HL-60 (cell line): ENCODE measurements around the gene ARHGEF7.

Source experiments
- DNase-seq, 2 experiments: peaks; one replicate each; pipeline ENCODE4 v3.0.0-alpha.2; 2010 to 2020; ENCODE audit warnings: low read depth in 1 of 2, low spot score in 1 of 2
- H3K27ac ChIP-seq: fragments of 250-450 bp; sonication (Bioruptor Pico); replicated peaks from 2 replicates; pipeline ENCODE4 v1.5.1; 2020; ENCODE audit warnings: mild to moderate bottlenecking, moderate library complexity
- H3K27me3 ChIP-seq: fragments of 250-450 bp; sonication (Bioruptor Pico); 2 replicates; pipeline ENCODE4 v1.5.1; 2021; ENCODE audit warnings: mild to moderate bottlenecking, moderate library complexity; ENCODE audit not compliant: insufficient read depth, poor library complexity, severe bottlenecking
- H3K4me3 ChIP-seq: replicated peaks from 2 replicates; pipeline ENCODE4 v1.5.1; 2011; ENCODE audit warnings: mild to moderate bottlenecking, control low read depth, low read length; ENCODE audit not compliant: insufficient read depth
- GABPA ChIP-seq: IDR thresholded peaks from 2 replicates; pipeline ENCODE4 v1.6.1; 2012; ENCODE audit warnings: low read depth
- POLR2AphosphoS5 ChIP-seq: IDR thresholded peaks from 2 replicates; pipeline ENCODE4 v1.6.1; 2012; ENCODE audit warnings: low read depth
- SPI1 ChIP-seq: IDR thresholded peaks from 2 replicates; pipeline ENCODE4 v1.6.1; 2012; ENCODE audit warnings: low read depth, mild to moderate bottlenecking, borderline replicate concordance
- TF ChIP-seq, protein P1 (sequence below): IDR thresholded peaks from 2 replicates; pipeline ENCODE4 v1.6.1; 2012; ENCODE audit warnings: low read depth; ENCODE audit not compliant: insufficient replicate concordance
- TF ChIP-seq, protein P2 (sequence below): IDR thresholded peaks from one replicate; pipeline ENCODE4 v1.5.1; 2011; ENCODE audit warnings: low read length, control low read depth, inconsistent platforms; ENCODE audit not compliant: insufficient read depth

Gene ARHGEF7

DNA sequence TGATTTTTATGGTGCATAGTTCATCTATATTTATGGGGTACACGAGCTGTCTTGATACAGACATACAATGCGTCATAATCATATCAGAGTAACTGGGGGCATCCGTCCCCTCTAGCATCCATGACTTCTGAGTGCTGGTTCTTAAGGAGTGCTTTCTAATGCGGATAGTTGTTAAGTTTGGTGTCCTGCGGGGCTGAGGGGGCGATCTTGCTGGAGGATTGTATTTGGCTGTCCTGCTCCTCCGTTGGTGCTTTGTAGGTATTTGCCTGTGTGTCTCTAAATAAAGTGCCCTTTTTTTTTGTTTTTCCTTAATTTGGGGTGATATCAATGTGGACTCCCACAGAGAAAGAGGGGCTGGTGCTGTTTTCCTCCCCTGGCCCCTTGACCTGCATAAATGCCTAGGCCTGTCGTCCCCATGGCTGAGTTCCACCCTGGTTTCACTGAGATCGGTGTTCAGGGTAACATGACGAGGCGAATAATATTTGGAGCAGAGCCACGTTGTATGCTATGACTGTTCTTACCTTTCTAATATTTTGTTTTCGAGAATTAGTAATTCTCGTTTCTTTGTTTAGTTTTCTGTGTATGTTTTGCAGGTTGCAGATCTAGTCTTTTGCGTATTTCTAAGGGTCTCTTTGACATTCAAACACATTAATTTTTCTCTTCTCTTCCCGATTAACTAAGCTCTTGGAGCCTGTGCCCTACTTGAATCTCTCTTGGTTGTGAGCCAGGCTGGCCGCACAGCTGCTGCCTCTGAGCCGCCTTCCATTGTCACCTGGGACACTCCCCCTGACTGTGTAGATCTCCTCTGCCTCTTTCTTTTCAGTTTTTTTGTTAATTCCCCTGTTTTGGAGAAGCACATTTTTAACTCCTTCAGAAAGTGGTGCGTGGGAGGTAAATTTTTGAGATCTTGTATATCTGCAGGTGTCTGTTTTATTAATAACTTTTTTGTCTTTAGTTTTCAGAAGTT is 100.3 kb downstream of the ARHGEF7 start:
- TF ChIP-seq, protein P1, sequence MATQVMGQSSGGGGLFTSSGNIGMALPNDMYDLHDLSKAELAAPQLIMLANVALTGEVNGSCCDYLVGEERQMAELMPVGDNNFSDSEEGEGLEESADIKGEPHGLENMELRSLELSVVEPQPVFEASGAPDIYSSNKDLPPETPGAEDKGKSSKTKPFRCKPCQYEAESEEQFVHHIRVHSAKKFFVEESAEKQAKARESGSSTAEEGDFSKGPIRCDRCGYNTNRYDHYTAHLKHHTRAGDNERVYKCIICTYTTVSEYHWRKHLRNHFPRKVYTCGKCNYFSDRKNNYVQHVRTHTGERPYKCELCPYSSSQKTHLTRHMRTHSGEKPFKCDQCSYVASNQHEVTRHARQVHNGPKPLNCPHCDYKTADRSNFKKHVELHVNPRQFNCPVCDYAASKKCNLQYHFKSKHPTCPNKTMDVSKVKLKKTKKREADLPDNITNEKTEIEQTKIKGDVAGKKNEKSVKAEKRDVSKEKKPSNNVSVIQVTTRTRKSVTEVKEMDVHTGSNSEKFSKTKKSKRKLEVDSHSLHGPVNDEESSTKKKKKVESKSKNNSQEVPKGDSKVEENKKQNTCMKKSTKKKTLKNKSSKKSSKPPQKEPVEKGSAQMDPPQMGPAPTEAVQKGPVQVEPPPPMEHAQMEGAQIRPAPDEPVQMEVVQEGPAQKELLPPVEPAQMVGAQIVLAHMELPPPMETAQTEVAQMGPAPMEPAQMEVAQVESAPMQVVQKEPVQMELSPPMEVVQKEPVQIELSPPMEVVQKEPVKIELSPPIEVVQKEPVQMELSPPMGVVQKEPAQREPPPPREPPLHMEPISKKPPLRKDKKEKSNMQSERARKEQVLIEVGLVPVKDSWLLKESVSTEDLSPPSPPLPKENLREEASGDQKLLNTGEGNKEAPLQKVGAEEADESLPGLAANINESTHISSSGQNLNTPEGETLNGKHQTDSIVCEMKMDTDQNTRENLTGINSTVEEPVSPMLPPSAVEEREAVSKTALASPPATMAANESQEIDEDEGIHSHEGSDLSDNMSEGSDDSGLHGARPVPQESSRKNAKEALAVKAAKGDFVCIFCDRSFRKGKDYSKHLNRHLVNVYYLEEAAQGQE: no peak
- TF ChIP-seq, protein P2, sequence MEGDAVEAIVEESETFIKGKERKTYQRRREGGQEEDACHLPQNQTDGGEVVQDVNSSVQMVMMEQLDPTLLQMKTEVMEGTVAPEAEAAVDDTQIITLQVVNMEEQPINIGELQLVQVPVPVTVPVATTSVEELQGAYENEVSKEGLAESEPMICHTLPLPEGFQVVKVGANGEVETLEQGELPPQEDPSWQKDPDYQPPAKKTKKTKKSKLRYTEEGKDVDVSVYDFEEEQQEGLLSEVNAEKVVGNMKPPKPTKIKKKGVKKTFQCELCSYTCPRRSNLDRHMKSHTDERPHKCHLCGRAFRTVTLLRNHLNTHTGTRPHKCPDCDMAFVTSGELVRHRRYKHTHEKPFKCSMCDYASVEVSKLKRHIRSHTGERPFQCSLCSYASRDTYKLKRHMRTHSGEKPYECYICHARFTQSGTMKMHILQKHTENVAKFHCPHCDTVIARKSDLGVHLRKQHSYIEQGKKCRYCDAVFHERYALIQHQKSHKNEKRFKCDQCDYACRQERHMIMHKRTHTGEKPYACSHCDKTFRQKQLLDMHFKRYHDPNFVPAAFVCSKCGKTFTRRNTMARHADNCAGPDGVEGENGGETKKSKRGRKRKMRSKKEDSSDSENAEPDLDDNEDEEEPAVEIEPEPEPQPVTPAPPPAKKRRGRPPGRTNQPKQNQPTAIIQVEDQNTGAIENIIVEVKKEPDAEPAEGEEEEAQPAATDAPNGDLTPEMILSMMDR: no peak
- TF ChIP-seq GABPA: no peak
- DNase-seq: no peak
- Histone ChIP-seq H3K27me3 (no peaks in the 10 kb centered on the region), H3K4me3 (no peak overlapping the region), H3K27ac (peak overlapping the region; percentile 20)

DNA sequence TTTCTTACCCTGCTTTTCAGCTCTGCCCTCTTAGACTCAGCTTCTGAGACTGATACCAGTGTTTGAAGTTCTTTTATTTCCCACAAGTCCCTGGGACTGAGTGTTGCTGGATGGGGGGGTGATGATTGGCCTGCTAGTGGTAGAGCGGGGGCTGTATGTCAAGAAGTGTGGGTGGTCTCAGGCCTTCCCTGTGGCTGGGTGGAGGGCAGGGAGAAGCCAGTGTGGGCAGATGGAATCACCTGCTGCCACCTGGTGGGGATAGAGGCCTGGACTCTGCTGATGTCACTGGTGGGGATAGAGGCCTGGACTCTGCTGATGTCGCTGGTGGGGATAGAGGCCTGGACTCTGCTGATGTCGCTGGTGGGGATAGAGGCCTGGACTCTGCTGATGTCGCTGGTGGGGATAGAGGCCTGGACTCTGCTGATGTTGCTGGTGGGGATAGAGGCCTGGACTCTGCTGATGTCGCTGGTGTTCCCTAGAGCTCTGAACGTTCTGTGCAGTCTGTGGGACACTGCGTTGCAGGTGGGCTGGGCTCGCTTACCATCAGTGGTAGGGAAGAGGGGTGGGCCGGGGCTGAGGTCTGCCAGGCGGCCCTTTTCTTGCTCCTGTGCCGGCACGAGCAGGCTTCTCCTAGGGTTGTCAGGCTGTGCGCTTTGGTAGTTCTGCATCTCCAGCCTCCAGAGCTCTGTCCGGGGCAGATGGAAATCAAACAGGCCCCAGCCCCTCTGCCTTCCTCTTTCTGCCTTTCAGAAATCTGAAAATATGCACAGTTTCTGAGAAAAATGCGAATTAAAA is 101.3 kb downstream of the ARHGEF7 start:
- DNase-seq: peak in 1 of 2 experiments; percentile 44
- TF ChIP-seq POLR2AphosphoS5: no peak
- TF ChIP-seq SPI1: 0 out of 2 replicates have a peak, but pooled peaks have one; percentile 9
- H3K27me3 ChIP-seq: no peaks in the 10 kb centered on the region
- no peak overlapping the region for H3K4me3 ChIP-seq
- H3K27ac ChIP-seq: peak overlapping the region; percentile 11; the same call in 1 of the 2 replicates

DNA sequence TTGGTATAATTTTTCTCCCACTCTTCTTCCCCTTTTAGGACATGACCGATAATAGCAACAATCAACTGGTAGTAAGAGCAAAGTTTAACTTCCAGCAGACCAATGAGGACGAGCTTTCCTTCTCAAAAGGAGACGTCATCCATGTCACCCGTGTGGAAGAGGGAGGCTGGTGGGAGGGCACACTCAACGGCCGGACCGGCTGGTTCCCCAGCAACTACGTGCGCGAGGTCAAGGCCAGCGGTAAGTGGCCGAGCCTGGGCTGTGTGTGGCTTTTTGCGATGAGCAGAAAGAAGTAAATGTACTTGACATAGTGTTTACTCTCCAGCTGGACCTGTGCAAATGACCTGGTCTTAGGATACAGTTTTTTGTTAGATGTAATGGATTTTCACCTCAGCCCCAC is 102.5 kb downstream of the ARHGEF7 start:
- Histone ChIP-seq H3K4me3 (no peak overlapping the region), H3K27ac (no peak overlapping the region), H3K27me3 (no peaks in the 10 kb centered on the region)
- DNase-seq: no peak
- TF ChIP-seq SPI1 (no peak), POLR2AphosphoS5 (no peak), GABPA (no peak)
- TF ChIP-seq, protein P1: no peak
- TF ChIP-seq, protein P2: no peak

DNA sequence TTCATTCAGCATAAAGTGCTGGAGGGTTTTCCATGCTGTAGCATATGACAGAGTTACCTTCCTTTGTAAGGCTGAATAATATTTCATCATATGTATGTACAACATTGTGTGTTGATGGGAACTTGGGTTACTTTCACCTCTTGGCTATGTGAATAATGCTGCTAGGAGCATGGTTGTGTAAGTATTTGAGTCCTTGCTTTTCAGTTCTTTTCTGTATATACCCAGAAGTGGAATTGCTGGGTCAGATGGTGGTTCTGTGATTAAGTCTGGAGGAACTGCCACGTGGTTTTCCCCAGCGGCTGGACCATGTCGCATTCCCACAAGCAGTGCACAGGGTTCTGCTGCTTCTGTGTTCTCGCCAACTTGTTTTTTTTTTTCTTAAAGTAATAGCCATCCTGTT is 104.2 kb downstream of the ARHGEF7 start:
- Histone ChIP-seq H3K27me3 (no peaks in the 10 kb centered on the region), H3K4me3 (no peak overlapping the region), H3K27ac (no peak overlapping the region)
- no peak for DNase-seq
- TF ChIP-seq SPI1 (no peak), GABPA (no peak), POLR2AphosphoS5 (no peak)
- TF ChIP-seq, protein P2: no peak
- TF ChIP-seq, protein P1: no peak
